GM18502 (cell line): ENCODE measurements around the gene IGF2BP2.
A peak's percentile ranks its signal among the peaks of the same experiment; 100 is the strongest.

Experiments
- ATAC-seq: cut with Tn5 transposase; IDR thresholded peaks from one replicate; pipeline ENCODE4 v1.9.1; 2021; ENCODE audit warnings: mild to moderate bottlenecking; ENCODE audit not compliant: unreplicated experiment, poor library complexity

IGF2BP2 gene

GRCh38 chr3:185606196-185606595 lies 218.6 kb downstream of the IGF2BP2 start:
- ATAC-seq = no peak

- no peak for ATAC-seq
Measured at GRCh38 chr3:185605566-185605965, 219.3 kb downstream of the IGF2BP2 start.

GRCh38 chr3:185595526-185595925 lies 229.3 kb downstream of the IGF2BP2 start:
- peak; percentile 55 for ATAC-seq

GRCh38 chr3:185594073-185594472 lies 230.8 kb downstream of the IGF2BP2 start:
- ATAC-seq = no peak
